DOHH2 (cell line): ENCODE measurements around the gene NUP50.

ENCODE experiments used
- H3F3A ChIP-seq: fragments of 200-600 bp; sonication (generic), shearing (Covaris generic); 2 replicates; pipeline ENCODE4 v1.6.0; 2016; ENCODE audit warnings: antibody characterized with exemption, mild to moderate bottlenecking; ENCODE audit not compliant: control insufficient read depth, insufficient read depth
- H3K27ac ChIP-seq: fragments of 200-600 bp; sonication (generic); 2 replicates; pipeline ENCODE4 v1.5.1; 2014; ENCODE audit warnings: low read depth, mild to moderate bottlenecking, low read length, moderate library complexity
- H3K27me3 ChIP-seq: fragments of 200-600 bp; sonication (generic); 2 replicates; pipeline ENCODE4 v1.6.1; 2014; ENCODE audit warnings: mild to moderate bottlenecking, low read length, mixed read lengths; ENCODE audit not compliant: control insufficient read depth
- H3K36me3 ChIP-seq: fragments of 200-600 bp; sonication (generic); 2 replicates; pipeline ENCODE4 v1.6.1; 2014; ENCODE audit warnings: mild to moderate bottlenecking, low read length, moderate library complexity, mixed read lengths; ENCODE audit not compliant: control insufficient read depth
- H3K4me1 ChIP-seq: fragments of 200-600 bp; sonication (generic); 2 replicates; pipeline ENCODE4 v1.6.1; 2014; ENCODE audit warnings: mild to moderate bottlenecking, low read length, mixed read lengths; ENCODE audit not compliant: control insufficient read depth
- H3K4me2 ChIP-seq: fragments of 200-600 bp; sonication (generic); 2 replicates; pipeline ENCODE4 v1.6.0; 2014; ENCODE audit warnings: mild to moderate bottlenecking, low read length, moderate library complexity
- H3K4me3 ChIP-seq: fragments of 200-600 bp; sonication (generic); 2 replicates; pipeline ENCODE4 v1.5.1; 2014; ENCODE audit warnings: mild to moderate bottlenecking, low read length, mixed read lengths
- H3K79me2 ChIP-seq: fragments of 200-600 bp; sonication (generic); 2 replicates; pipeline ENCODE4 v1.6.1; 2014; ENCODE audit warnings: mild to moderate bottlenecking, low read length, mixed read lengths; ENCODE audit not compliant: control insufficient read depth
- H3K9me2 ChIP-seq: fragments of 200-600 bp; sonication (generic); replicated peaks from 2 replicates; pipeline ENCODE4 v1.6.1; 2014; ENCODE audit warnings: mild to moderate bottlenecking, low read length, mixed read lengths; ENCODE audit not compliant: control insufficient read depth
- H3K9me3 ChIP-seq: fragments of 200-600 bp; sonication (generic); 2 replicates; pipeline ENCODE4 v1.6.1; 2014; ENCODE audit warnings: antibody characterized with exemption, low read length, mixed read lengths; ENCODE audit not compliant: control insufficient read depth, insufficient read depth
- H4K20me1 ChIP-seq: fragments of 200-600 bp; sonication (generic); 2 replicates; pipeline ENCODE4 v1.6.0; 2014; ENCODE audit warnings: low read depth, mild to moderate bottlenecking, antibody characterized with exemption, low read length, moderate library complexity; ENCODE audit not compliant: control insufficient read depth, insufficient read depth
- CTCF ChIP-seq: fragments of 200-600 bp; sonication (generic); IDR thresholded peaks from one replicate; pipeline ENCODE4 v1.5.1; 2014; ENCODE audit warnings: antibody characterized with exemption, mild to moderate bottlenecking, low read depth, low read length; ENCODE audit not compliant: poor library complexity, severe bottlenecking
- EZH2phosphoT487 ChIP-seq: fragments of 200-600 bp; sonication (generic); IDR thresholded peaks from 2 replicates; pipeline ENCODE4 v1.6.1; 2017; ENCODE audit warnings: borderline replicate concordance, mild to moderate bottlenecking, antibody characterized with exemption, low read length, moderate library complexity, mixed read lengths

NUP50 gene

GRCh38 chr22:45180146-45180679 is 16.5 kb downstream of the NUP50 start:
- Histone ChIP-seq H3K4me2 (no peak overlapping the region), H3K36me3 (peaks cover 91% of the 10 kb centered on the region), H4K20me1 (peaks cover 3% of the 10 kb centered on the region; the same call in 1 of the 2 replicates), H3K9me3 (no peaks in the 10 kb centered on the region), H3K4me3 (no peak overlapping the region), H3K9me2 (no peaks in the 10 kb centered on the region), H3K27ac (no peak overlapping the region), H3K27me3 (no peaks in the 10 kb centered on the region), H3K4me1 (no peaks in the 10 kb centered on the region), H3K79me2 (peaks cover 76% of the 10 kb centered on the region), H3F3A (peaks cover 4% of the 10 kb centered on the region; the same call in 1 of the 2 replicates)
- no peak for TF ChIP-seq EZH2phosphoT487
- TF ChIP-seq CTCF: no peak

GRCh38 chr22:45181240-45181639 is 17.5 kb downstream of the NUP50 start:
- Histone ChIP-seq H3K36me3 (peaks cover 91% of the 10 kb centered on the region), H3K27me3 (no peaks in the 10 kb centered on the region), H3K4me2 (no peak overlapping the region), H3K79me2 (peaks cover 72% of the 10 kb centered on the region), H3K27ac (no peak overlapping the region), H3K4me1 (no peaks in the 10 kb centered on the region), H4K20me1 (peaks cover 3% of the 10 kb centered on the region; the same call in 1 of the 2 replicates), H3K4me3 (no peak overlapping the region), H3F3A (peaks cover 4% of the 10 kb centered on the region; the same call in 1 of the 2 replicates), H3K9me2 (no peaks in the 10 kb centered on the region), H3K9me3 (no peaks in the 10 kb centered on the region)
- TF ChIP-seq CTCF (no peak), EZH2phosphoT487 (no peak)

GRCh38 chr22:45181766-45182165 is 18.0 kb downstream of the NUP50 start:
- H4K20me1 ChIP-seq: peaks cover 3% of the 10 kb centered on the region; the same call in 1 of the 2 replicates
- H3K79me2 ChIP-seq: peaks cover 66% of the 10 kb centered on the region
- no peak overlapping the region for H3K4me3 ChIP-seq
- H3K27me3 ChIP-seq: no peaks in the 10 kb centered on the region
- peaks cover 90% of the 10 kb centered on the region for H3K36me3 ChIP-seq
- no peak overlapping the region for H3K4me2 ChIP-seq
- no peaks in the 10 kb centered on the region for H3K4me1 ChIP-seq
- TF ChIP-seq CTCF (no peak), EZH2phosphoT487 (no peak)
- H3K9me2 ChIP-seq: no peaks in the 10 kb centered on the region
- no peaks in the 10 kb centered on the region for H3K9me3 ChIP-seq
- peaks cover 4% of the 10 kb centered on the region; the same call in 1 of the 2 replicates for H3F3A ChIP-seq
- H3K27ac ChIP-seq: no peak overlapping the region
